Endothelial cell of umbilical vein (primary cell): ENCODE results near the gene CD86. TPM values are rescaled to one million over a fixed set of nuclear protein-coding genes. Genes with fewer than 3 reads are reported as not detected.

ENCODE experiments used
- Bru-seq: library from RNA; stranded (reverse); fragments of 400-500 nt; gene quantifications from one replicate; lab custom pipeline; 2021; lab: Mats Ljungman, UMichigan
- BruChase-seq, 2 experiments: library from RNA; stranded (reverse); fragments of 400-500 nt; gene quantifications; one replicate each; lab custom pipeline; 2021; lab: Mats Ljungman, UMichigan
- BruUV-seq: library from RNA; stranded (reverse); fragments of 400-500 nt; replicated peaks from 2 replicates; lab custom pipeline; 2021; lab: Mats Ljungman, UMichigan
- CTCF ChIA-PET: fragments of 300-600, 350-600 bp; sonication (Branson Sonifier 250); formaldehyde crosslinking; loops from one replicate; lab custom pipeline; 2021; ENCODE audit warnings: antibody characterized with exemption, inconsistent platforms; lab: Charles Lee
- POLR2A ChIA-PET: fragments of 300-600, 350-600 bp; sonication (Branson Sonifier 250); formaldehyde crosslinking; loops from one replicate; lab custom pipeline; 2021; ENCODE audit warnings: antibody characterized with exemption, inconsistent platforms; lab: Charles Lee
- DNase-seq: peaks from one replicate; pipeline ENCODE4 v3.0.0-alpha.2; 2011; ENCODE audit warnings: low read depth, low spot score
- FAIRE-seq: peaks from 2 replicates; lab custom pipeline; 2011; peaks lifted over from hg19 to GRCh38; lab: Jason Lieb, UNC
- H2AFZ ChIP-seq: 2 replicates; pipeline ENCODE4 v1.6.0; 2012; ENCODE audit warnings: low read depth, low read length, control low read depth, inconsistent platforms
- H3K27ac ChIP-seq: 2 replicates; pipeline ENCODE4 v1.5.1; 2011; ENCODE audit warnings: low read depth, mild to moderate bottlenecking, control low read depth, low read length, moderate library complexity; ENCODE audit not compliant: insufficient read depth
- H3K27me3 ChIP-seq, 2 experiments: 2 replicates each; pipeline versions ENCODE4 v1.6.0 to v1.6.1; 2011; ENCODE audit warnings: low read length in 2 of 2, mixed read lengths in 1 of 2; ENCODE audit not compliant: control insufficient read depth in 2 of 2, insufficient read depth in 2 of 2
- H3K36me3 ChIP-seq, 2 experiments: 2 replicates in 1 of 2; 3 replicates in 1 of 2; pipeline ENCODE4 v1.5.1; 2011; ENCODE audit warnings: low read length in 2 of 2, mild to moderate bottlenecking in 1 of 2, moderate library complexity in 1 of 2; ENCODE audit not compliant: control insufficient read depth in 2 of 2, insufficient read depth in 2 of 2; ENCODE audit errors: extremely low read depth in 1 of 2
- H3K4me1 ChIP-seq: 3 replicates; pipeline ENCODE4 v1.5.1; 2011; ENCODE audit warnings: mild to moderate bottlenecking, low read length; ENCODE audit not compliant: control insufficient read depth, insufficient read depth; ENCODE audit errors: extremely low read depth
- H3K4me2 ChIP-seq: 2 replicates; pipeline ENCODE4 v1.6.1; 2011; ENCODE audit warnings: low read length, control low read depth, mixed read lengths; ENCODE audit not compliant: insufficient read depth
- H3K4me3 ChIP-seq, 3 experiments: fragments of 200-600 bp in 1 of 3; sonication (generic), shearing (Covaris generic) in 1 of 3; replicated peaks in 1 of 3; 2 replicates each; pipeline ENCODE4 v1.5.1; 2011 to 2016; ENCODE audit warnings: control low read depth in 3 of 3, low read length in 3 of 3, mild to moderate bottlenecking in 2 of 3, inconsistent platforms in 1 of 3, low read depth in 1 of 3, moderate library complexity in 1 of 3; ENCODE audit not compliant: insufficient read depth in 1 of 3
- H3K79me2 ChIP-seq: 2 replicates; pipeline ENCODE4 v1.6.0; 2012; ENCODE audit warnings: low read length, inconsistent platforms; ENCODE audit not compliant: control insufficient read depth, insufficient read depth
- H3K9ac ChIP-seq: replicated peaks from 2 replicates; pipeline ENCODE3; 2011; ENCODE audit warnings: low read length, control low read depth; ENCODE audit not compliant: insufficient read depth; ENCODE audit errors: extremely low read depth
- H3K9me1 ChIP-seq: replicated peaks from 3 replicates; pipeline ENCODE4 v1.6.0; 2011; ENCODE audit warnings: mild to moderate bottlenecking, low read length; ENCODE audit not compliant: control insufficient read depth, insufficient read depth; ENCODE audit errors: extremely low read depth
- H3K9me3 ChIP-seq: replicated peaks from 2 replicates; pipeline ENCODE4 v1.5.1; 2012; ENCODE audit warnings: low read length, inconsistent platforms; ENCODE audit not compliant: control insufficient read depth, insufficient read depth
- H4K20me1 ChIP-seq: replicated peaks from 2 replicates; pipeline ENCODE3; 2011; ENCODE audit warnings: mild to moderate bottlenecking, low read length; ENCODE audit not compliant: control insufficient read depth, insufficient read depth; ENCODE audit errors: extremely low read depth
- EZH2 ChIP-seq: IDR thresholded peaks from 2 replicates; pipeline ENCODE4 v1.6.1; 2012; ENCODE audit warnings: borderline replicate concordance, low read depth, mild to moderate bottlenecking, moderate library complexity, low read length, inconsistent platforms; ENCODE audit not compliant: severe bottlenecking
- FOS ChIP-seq: IDR thresholded peaks from 2 replicates; pipeline ENCODE4 v1.6.1; 2011; ENCODE audit warnings: mild to moderate bottlenecking, low read length, moderate library complexity, borderline replicate concordance; ENCODE audit not compliant: insufficient read depth
- GATA2 ChIP-seq: IDR thresholded peaks from 2 replicates; pipeline ENCODE4 v1.7.0; 2011; ENCODE audit warnings: low read depth, mild to moderate bottlenecking, moderate library complexity, mixed read lengths, low read length; ENCODE audit not compliant: insufficient read length, insufficient read depth
- JUN ChIP-seq: IDR thresholded peaks from 2 replicates; pipeline ENCODE4 v1.6.1; 2011; ENCODE audit warnings: borderline replicate concordance, low read depth; ENCODE audit not compliant: insufficient read length, insufficient read depth
- MYC ChIP-seq: IDR thresholded peaks from one replicate; pipeline ENCODE4 v1.6.1; 2011; ENCODE audit warnings: mild to moderate bottlenecking, low read depth, low read length
- POLR2A ChIP-seq: IDR thresholded peaks from 2 replicates; pipeline ENCODE4 v1.6.1; 2012; ENCODE audit warnings: low read depth, mild to moderate bottlenecking, control low read depth, low read length
- POLR2AphosphoS5 ChIP-seq: IDR thresholded peaks from 2 replicates; pipeline ENCODE4 v1.6.1; 2012; ENCODE audit warnings: low read depth, mild to moderate bottlenecking, control low read depth, low read length, moderate library complexity; ENCODE audit not compliant: insufficient read depth
- dilution Hi-C: fragments of 300-500 bp; cut with MboI; formaldehyde crosslinking; loops from one replicate; pipeline ENCODE4 v1.15.0; 2019; ENCODE audit warnings: low sequenced_read_pairs; ENCODE audit not compliant: extremely low pct_ligation_motif_present
- intact Hi-C: fragments of 100-400 bp; cut with micrococcal nuclease; formaldehyde crosslinking; loops from one replicate; pipeline ENCODE4 v1.10.0; 2022
- long read RNA-seq: library from polyadenylated mRNA; stranded (forward); transcript quantifications from one replicate; pipeline ENCODE4 v2.0.0, GENCODE V29; 2021
- polyA minus RNA-seq, 3 experiments: library from RNA; depleted of rRNA, polyadenylated mRNA; stranded (reverse); fragments of >200 nt; gene quantifications; 1 replicate in 1 of 3; 2 replicates in 2 of 3; pipeline ENCODE4 v1.2.3, GENCODE V29; 2011
- polyA plus RNA-seq, 4 experiments: library from polyadenylated mRNA; depleted of rRNA in 3 of 4; stranded (reverse) in 3 of 4; unstranded in 1 of 4; fragments of >200 nt; gene quantifications; 2 replicates each; pipeline versions ENCODE4 v1.2.1 to v1.2.3, GENCODE V29; 2011 to 2012; ENCODE audit warnings: missing spikeins in 1 of 4
- total RNA-seq: library from RNA; stranded (reverse); gene quantifications from 2 replicates; pipeline ENCODE4 v1.2.3, GENCODE V29; 2021

The CD86 gene, protein sequence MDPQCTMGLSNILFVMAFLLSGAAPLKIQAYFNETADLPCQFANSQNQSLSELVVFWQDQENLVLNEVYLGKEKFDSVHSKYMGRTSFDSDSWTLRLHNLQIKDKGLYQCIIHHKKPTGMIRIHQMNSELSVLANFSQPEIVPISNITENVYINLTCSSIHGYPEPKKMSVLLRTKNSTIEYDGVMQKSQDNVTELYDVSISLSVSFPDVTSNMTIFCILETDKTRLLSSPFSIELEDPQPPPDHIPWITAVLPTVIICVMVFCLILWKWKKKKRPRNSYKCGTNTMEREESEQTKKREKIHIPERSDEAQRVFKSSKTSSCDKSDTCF
- total RNA-seq (not detected in 2 replicates), polyA plus RNA-seq (not detected in 2 replicates), polyA minus RNA-seq (not detected in 2 replicates), Bru-seq, nascent RNA (not detected), BruChase-seq, experiment 1, labeled RNA remaining after a 6-hour chase (not detected), BruChase-seq, experiment 2, labeled RNA remaining after a 2-hour chase (not detected)
- not detected in 2 replicates for polyA plus RNA-seq (2011; cell fraction: cytosol; rRNA removed)
- polyA plus RNA-seq (2011; cell fraction: nucleus; rRNA removed): not detected in 2 replicates
- polyA plus RNA-seq (2012): not detected in 2 replicates
- polyA minus RNA-seq (2011; cell fraction: cytosol; rRNA and poly(A)+ RNA removed): not detected
- polyA minus RNA-seq (2011; cell fraction: nucleus; rRNA and poly(A)+ RNA removed): not detected in 2 replicates
- long read RNA-seq: 0 reads

- TF ChIP-seq JUN: no peak
- TF ChIP-seq MYC: no peak
- TF ChIP-seq FOS: no peak
- TF ChIP-seq EZH2: no peak
- no peak for FAIRE-seq
- H3K4me1 ChIP-seq: no peaks in the 10 kb centered on the region
- no peaks in the 10 kb centered on the region for H4K20me1 ChIP-seq
- no peaks in the 10 kb centered on the region for H3K79me2 ChIP-seq
- dilution Hi-C loops: no loop called here
- no peaks in the 10 kb centered on the region for H3K36me3 ChIP-seq
- no peaks in the 10 kb centered on the region for H3K9me3 ChIP-seq
- H3K4me2 ChIP-seq: no peak within 1 kb of the TSS
- H3K9me1 ChIP-seq: no peaks in the 10 kb centered on the region
- no peak for DNase-seq
- no peak within 1 kb of the TSS for H3K9ac ChIP-seq
- no peaks in the 10 kb centered on the region for H3K27me3 ChIP-seq
- ChIA-PET CTCF (interaction anchor here (0.7 to 1.7 kb wide), 2 partner anchors 11 to 24 kb away, joined by 3 read pairs; no protein-coding TSS in a partner anchor), POLR2A (no interaction called here)
- intact Hi-C loops: no loop called here
- no peak within 1 kb of the TSS for H3K27ac ChIP-seq
- BruUV-seq: no TSS peak
- H2AFZ ChIP-seq: no peak within 1 kb of the TSS
- no peak within 1 kb of the TSS for H3K4me3 ChIP-seq
These were observed at the start of gene CD86 for GRCh38 chr3:122055215-122055614. CD86 (plus strand) TSS chr3:122055362; CDS start chr3:122055490, 128 bp downstream.

GRCh38 chr3:122006267-122006666, 48.9 kb upstream of the CD86 start:
- peaks cover 5% of the 10 kb centered on the region for H3K4me1 ChIP-seq

More at GRCh38 chr3:122006267-122006666, 48.9 kb upstream of the CD86 start:
- no peaks in the 10 kb centered on the region for H3K36me3 ChIP-seq
- H3K9me3 ChIP-seq: no peaks in the 10 kb centered on the region
- no peak overlapping the region for H3K4me2 ChIP-seq
- no peak overlapping the region for H2AFZ ChIP-seq
- no peaks in the 10 kb centered on the region for H3K9me1 ChIP-seq
- no peak overlapping the region for H3K27ac ChIP-seq
- FAIRE-seq: no peak
- no peak overlapping the region for H3K9ac ChIP-seq
- DNase-seq: no peak
- CTCF ChIA-PET: no interaction called here
- no peak overlapping the region for H3K4me3 ChIP-seq
- intact Hi-C loops (no loop called here), dilution Hi-C loops (no loop called here)
- no TSS peak for BruUV-seq
- no peaks in the 10 kb centered on the region for H4K20me1 ChIP-seq
- TF ChIP-seq GATA2: no peak
- no peak for TF ChIP-seq EZH2
- no peak for TF ChIP-seq POLR2AphosphoS5
- no peak for TF ChIP-seq POLR2A
- peaks cover 0 to 9% of the 10 kb centered on the region in 2 experiments for H3K27me3 ChIP-seq
- H3K79me2 ChIP-seq: no peaks in the 10 kb centered on the region
- POLR2A ChIA-PET: no interaction called here
